ENCODE measurements around the gene CFAP299. TPM values are rescaled to one million over a fixed set of nuclear protein-coding genes. Genes with fewer than 3 reads are reported as not detected.
"Not testable (repeated sequence)": the region's sequence is repeated elsewhere in the genome, so short reads cannot be mapped to it uniquely, and the experiment has no call there.

CFAP299 gene
- total RNA-seq, 1 donor from 2014 or later, result 1.9 TPM

DNA sequence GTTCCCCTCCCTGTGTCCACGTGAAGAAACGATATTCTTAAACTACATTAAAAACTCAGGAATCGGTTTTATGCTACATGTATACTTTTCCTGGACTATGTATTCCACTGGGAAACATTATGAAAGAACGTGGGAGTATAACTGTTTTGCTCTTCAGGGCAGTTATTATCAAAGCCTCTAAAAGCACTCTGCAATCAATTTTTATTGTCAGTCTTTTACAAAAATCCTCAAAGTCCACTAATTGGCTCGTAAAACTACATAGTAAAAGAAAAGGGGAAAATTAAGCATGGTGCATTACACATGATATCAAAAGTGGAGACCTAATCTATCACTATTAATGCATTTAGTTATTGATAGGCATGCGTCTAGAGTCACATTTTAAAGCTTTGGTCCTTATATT lies 11.4 kb upstream of the CFAP299 start:
- DNase-seq (ENCODE audit: low read depth), result no peak

GRCh38 chr4:80331693-80332092 lies 3.8 kb upstream of the CFAP299 start:
- no peak for DNase-seq (ENCODE audit: low read depth)

GRCh38 chr4:80333121-80333520 lies 2.4 kb upstream of the CFAP299 start:
- peak; percentile 14 for DNase-seq (ENCODE audit: low read depth)

DNA sequence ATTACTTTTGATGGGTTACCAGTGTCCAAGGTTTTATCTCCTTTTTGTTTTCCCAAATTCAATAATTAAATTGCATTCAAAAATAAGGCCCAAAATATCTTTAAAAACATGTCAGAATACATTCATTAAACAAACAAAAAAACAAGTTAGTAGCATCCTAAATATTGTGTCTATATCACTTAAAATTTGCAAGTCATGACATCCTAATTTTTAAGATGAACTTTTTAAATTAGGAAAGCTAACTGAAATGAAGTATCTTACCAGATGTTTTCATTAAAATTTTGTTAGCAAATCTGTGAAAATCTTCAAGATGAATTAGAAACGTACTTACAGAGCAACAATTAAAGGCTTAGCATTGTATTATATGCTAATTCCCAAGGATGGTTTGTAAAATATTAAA lies 962 bp upstream of the CFAP299 start:
- no peak for DNase-seq (ENCODE audit: low read depth)

DNA sequence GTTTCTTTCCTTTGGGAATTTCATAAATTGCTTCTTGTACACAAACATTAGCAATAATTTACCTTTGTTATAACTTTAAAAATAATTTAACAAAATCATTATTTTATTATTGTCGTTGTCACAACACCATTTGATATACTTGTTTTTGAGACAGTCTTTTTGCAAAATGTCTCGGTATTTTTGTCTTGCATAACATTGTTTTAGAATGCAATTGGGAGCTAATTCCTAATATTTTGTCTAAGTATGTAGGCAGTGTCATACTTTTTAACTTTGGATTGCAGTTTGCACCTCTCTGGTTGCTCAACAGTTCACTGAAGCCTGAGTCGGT lies 340 bp upstream of the CFAP299 start:
- DNase-seq (ENCODE audit: low read depth), result peak; percentile 3

- peak; percentile 13 for DNase-seq (ENCODE audit: low read depth)
These were observed 1.1 kb downstream of the CFAP299 start for GRCh38 chr4:80336582-80336981.

DNA sequence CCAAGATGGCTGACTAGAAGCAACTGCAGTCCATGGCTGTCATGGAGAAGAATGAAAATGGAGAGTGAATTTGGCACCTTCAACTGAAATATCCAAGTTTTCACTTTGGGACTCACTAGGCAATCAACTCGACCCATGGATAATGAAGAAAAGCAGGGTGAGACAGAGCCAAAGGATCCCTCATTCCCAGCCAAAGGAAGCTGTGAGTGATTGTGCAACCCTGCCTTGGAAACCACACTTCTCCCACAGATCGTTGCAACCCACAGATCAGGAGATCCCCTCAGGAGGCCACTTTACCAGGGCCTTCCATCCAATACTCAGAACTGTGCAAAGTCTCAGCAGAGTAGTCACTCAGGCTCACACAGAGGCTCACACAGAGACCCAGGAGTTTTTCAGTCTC lies 4.5 kb downstream of the CFAP299 start:
- no peak for DNase-seq (ENCODE audit: low read depth)

DNA sequence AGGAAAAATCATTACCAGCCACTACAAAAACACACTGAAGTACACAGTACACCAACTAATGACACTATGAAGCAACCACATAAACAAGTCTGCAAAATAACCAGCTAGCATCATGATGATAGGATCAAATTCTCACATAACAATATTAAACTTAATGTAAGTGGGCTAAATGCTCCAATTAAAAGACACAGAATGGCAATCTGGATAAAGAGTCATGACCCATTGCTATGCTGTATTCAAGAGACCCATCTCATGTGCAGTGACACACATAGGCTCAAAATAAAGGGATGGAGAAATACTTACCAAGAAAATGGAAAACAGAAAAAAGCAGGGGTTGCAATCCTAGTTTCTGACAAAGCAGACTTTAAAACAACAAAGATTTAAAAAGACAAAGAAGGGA lies 7.2 kb downstream of the CFAP299 start:
- DNase-seq (ENCODE audit: low read depth), result not testable (repeated sequence)

DNA sequence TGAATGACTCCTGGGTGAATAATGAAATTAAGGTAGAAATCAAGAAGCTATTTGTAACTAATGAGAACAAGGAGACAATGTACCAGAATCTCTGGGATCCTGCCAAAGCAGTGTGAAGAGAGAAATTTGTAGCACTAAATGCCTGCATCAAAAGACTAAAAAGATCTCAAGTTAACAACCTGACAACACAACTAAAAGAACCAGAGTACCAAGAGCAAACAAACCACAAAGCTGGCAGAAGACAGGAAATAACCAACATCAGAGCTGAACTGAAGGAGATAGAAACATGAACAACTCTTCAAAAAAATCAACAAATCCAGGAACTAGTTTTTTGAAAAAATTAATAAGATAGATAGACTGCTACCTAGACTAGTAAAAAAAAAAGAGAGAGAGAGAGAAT lies 8.4 kb downstream of the CFAP299 start:
- DNase-seq (ENCODE audit: low read depth), result no peak

DNA sequence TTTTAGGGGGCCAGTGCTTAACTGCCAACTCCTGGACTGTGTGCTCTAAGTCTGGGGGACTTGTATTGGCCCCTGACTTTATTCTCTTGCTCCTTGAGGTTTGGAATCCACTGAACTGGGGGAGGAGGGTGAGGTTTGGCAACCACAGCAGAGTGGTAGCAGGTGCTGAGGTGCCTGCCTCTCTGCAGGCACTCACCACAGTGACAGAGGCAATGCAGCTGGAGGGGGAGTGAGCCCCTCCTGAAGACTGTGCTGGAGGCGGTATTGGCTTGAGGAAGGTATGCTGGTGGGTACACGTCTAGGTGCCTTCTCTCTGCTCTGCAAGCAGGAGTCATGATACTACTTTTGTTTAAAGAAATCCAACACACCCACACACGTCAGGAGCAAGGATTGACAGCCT lies 24.6 kb downstream of the CFAP299 start:
- peak; percentile 39 for DNase-seq (ENCODE audit: low read depth)

- DNase-seq (ENCODE audit: low read depth), result no peak
These were observed 25.4 kb downstream of the CFAP299 start for GRCh38 chr4:80360900-80361299.

GRCh38 chr4:80361329-80361900 lies 25.9 kb downstream of the CFAP299 start:
- peak; percentile 38 for DNase-seq (ENCODE audit: low read depth)

GRCh38 chr4:80362578-80363181 lies 27.1 kb downstream of the CFAP299 start:
- peak; percentile 61 for DNase-seq (ENCODE audit: low read depth)

DNA sequence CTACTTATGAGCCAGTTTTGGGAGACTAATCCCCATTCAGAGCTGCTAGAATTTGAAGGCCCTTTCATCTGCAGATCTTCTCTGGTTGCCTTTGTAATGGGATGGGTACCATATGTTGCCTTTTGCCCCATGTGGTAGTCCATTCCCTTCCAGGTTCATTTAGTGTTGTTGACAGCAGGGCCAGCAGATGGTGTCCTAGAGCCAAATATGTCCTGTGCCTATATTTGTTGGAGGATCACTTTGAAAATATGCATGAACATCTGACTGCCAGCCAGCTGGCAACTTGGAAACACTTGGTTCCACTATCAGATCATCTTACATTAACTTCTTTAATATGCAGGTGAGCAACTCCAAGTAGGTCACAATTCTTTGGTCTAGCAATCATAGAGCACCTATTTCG lies 30.4 kb downstream of the CFAP299 start:
- DNase-seq (ENCODE audit: low read depth), result peak; percentile 86

GRCh38 chr4:80367737-80368136 lies 32.2 kb downstream of the CFAP299 start:
- peak; percentile 30 for DNase-seq (ENCODE audit: low read depth)

DNA sequence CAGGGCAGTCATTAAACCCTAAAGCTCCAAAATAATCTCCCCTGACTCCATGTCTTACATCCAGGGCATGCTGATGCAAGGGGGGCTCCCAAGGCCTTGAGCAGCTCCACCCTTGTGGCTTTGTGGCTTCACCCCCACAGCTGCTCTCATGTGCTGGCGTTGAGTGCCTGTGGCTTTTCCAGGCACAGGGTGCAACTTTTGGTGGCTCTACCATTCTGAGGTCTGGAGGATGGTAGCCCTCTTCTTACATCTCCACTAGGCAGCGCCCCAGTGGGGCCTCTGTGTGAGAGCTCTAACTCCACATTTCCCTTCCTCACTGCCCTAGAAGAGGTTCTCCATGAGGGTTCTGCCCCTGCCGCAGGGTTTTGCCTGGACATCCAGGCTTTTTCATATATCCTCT lies 35.1 kb downstream of the CFAP299 start:
- peak; percentile 54 for DNase-seq (ENCODE audit: low read depth)

DNA sequence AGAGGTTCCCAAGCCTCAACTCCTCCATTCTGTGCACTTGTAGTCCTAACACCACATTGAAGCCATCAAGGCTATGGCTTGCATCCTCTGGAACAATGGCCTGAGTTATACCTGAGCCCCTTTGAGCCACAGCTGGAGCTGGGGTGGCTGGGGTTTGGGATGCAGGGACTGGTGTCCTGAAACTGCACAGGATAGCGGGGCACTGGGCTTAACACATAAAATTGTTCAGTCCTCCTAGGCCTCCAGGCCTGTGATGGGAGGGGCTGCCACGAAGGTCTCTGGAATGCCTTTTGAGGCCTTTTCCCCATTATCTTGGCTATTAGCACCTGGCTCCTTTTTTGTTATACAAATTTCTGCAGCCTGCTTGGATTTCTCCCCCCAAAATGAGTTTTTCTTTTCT lies 35.5 kb downstream of the CFAP299 start:
- DNase-seq (ENCODE audit: low read depth), result no peak

DNA sequence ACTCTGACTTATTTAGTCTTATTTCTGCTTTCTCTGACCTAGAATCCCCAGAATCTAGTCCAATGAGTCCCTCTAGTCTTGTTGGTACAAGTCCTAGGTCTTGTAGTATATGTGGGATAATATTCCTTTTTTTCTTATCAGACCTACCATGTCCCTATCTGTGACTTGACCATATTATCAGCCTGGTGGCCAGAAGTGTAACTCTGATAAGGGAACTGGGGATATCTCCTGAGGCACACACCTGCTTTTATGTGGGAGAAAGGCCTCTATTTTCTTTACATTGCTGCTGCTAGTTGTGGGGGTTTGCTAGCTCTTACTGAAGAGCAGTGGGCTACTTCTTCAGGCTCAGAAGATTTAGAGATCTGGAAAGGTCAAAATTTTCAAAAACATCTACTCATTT lies 38.6 kb downstream of the CFAP299 start:
- DNase-seq (ENCODE audit: low read depth), result no peak

GRCh38 chr4:80382090-80382832 lies 46.7 kb downstream of the CFAP299 start:
- no peak for DNase-seq (ENCODE audit: low read depth)

DNA sequence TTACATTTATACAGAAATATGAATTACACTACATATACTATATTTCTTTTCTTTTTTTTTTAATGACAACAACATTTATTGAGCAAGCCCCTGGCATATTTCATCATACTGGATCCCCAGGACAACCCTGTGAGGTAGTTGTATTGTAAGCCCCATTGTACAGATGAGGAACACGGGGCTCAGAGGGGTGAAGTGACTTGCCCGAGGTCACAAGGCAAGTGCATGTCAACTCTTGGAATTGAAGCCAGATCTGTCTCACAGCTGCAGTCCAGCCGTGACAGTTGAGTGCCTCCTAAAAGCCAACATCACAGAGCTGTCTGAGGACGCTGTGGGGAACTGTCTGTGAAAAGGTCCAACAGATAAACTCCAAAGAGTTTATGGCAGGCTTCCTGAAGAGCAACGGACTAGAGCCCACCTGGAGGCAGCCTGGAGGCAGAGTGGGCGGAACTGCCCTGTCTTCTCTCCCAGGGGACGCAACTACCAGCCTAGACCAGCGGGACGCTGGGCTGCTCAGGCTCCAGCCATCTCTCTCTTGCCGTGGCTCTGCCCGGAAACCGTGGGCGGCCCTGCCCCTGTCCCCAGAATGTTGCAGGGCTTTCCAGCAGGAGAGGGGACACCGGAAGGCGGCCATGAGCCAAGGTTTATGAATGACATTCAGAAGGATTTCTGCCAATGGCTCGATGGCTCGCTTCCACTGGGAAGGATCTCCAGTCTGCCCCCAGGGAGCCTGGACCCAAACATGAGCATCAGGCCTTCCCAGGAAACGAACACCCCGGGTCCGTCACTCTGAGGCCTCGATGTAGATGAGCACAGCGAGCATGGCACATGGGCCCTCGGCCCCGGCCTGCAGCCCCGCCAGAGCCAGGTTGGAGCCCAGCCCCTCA lies 50.1 kb downstream of the CFAP299 start:
- no peak for DNase-seq (ENCODE audit: low read depth)

- DNase-seq (ENCODE audit: low read depth), result no peak
These were observed 50.9 kb downstream of the CFAP299 start for GRCh38 chr4:80386281-80386886.

All from myocyte (in vitro differentiated cells).